Measurements from ENCODE around the gene PACRG. TPM values are rescaled to one million over a fixed set of nuclear protein-coding genes. Genes with fewer than 3 reads are reported as not detected.

The PACRG gene
- total and polyA plus RNA-seq, 2 of the 13 experiments (the other 11 are each of a cell fraction or from before 2014, with no cell fraction given), result 0.13 TPM; not detected in 1

DNA sequence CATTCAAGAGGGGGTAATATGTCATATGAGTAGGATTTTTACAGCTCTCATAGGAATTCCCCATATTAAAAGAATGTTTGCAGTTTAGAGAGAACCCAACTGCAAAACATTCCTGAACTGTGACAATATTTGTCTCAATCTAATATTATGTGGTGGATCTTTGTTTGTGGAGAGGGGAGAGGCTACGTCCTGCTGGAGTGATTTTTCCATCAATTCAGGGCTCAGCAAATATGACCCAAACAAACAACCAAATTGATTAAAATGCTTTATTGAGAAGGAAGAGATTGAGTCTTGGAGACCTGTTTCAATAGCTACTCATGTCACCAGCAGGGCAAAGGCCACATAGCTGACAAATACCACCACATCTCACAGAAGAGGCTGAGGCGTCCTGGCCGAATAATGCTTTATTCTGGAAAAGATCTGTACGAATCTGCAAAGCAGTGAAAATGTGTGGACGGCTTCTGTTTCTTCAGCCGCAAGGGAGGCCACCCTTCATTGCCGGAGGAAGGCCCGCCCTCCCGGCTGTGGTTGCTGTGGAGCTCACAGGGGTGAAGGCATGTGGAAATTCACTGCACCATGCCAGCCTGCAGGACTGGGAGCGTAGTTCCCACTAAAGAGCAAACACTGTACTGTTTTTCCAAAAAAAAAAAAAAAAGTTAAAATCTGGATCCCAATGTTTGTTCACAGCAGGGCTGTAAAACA is 597.1 kb downstream of the PACRG start (continued):
- no peak for TF ChIP-seq KLF13 (CRISPR knock-in tag; IDR thresholded peaks at IDR 0.05)
- TF ChIP-seq ZNF547 (CRISPR knock-in tag; IDR thresholded peaks at IDR 0.05), result 0 out of 2 replicates have a peak, but pooled peaks have one; percentile 19
- TF ChIP-seq, protein P1, sequence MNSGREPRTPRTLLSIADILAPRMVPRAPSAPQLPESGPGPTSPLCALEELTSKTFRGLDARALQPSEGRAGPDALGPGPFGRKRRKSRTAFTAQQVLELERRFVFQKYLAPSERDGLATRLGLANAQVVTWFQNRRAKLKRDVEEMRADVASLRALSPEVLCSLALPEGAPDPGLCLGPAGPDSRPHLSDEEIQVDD (CRISPR knock-in tag; IDR thresholded peaks at IDR 0.05; ENCODE audit: borderline replicate concordance), result no peak
- TF ChIP-seq SALL2 (CRISPR knock-in tag; IDR thresholded peaks at IDR 0.05), result 0 out of 2 replicates have a peak, but pooled peaks have one; percentile 32
- no peak for TF ChIP-seq ZNF549 (CRISPR knock-in tag; IDR thresholded peaks at IDR 0.05)
- TF ChIP-seq BRD4 (CRISPR knock-in tag; IDR thresholded peaks at IDR 0.05), result 0 out of 2 replicates have a peak, but pooled peaks have one; percentile 18
- TF ChIP-seq CCDC6 (CRISPR knock-in tag; IDR thresholded peaks at IDR 0.05), result no peak
- 0 out of 2 replicates have a peak, but pooled peaks have one; percentile 41 for TF ChIP-seq SATB2 (CRISPR knock-in tag; IDR thresholded peaks at IDR 0.05)
- TF ChIP-seq ISL2 (CRISPR knock-in tag; IDR thresholded peaks at IDR 0.05), result peak; percentile 65
- TF ChIP-seq ONECUT2 (CRISPR knock-in tag; IDR thresholded peaks at IDR 0.05), result 0 out of 2 replicates have a peak, but pooled peaks have one; percentile 13
- TF ChIP-seq ISX (CRISPR knock-in tag; conservative IDR thresholded peaks at IDR 0.05), result no peak
- no peak for TF ChIP-seq ZNF256 (CRISPR knock-in tag; conservative IDR thresholded peaks at IDR 0.05)
- 0 out of 2 replicates have a peak, but pooled peaks have one; percentile 33 for TF ChIP-seq FIP1L1 (IDR thresholded peaks at IDR 0.05; ENCODE audit: borderline replicate concordance, insufficient read depth, low read depth, low read length)
- TF ChIP-seq SOX6 (IDR thresholded peaks at IDR 0.05), result no peak
- 0 out of 2 replicates have a peak, but pooled peaks have one; percentile 17 for TF ChIP-seq SOX6 (CRISPR knock-in tag; IDR thresholded peaks at IDR 0.05)
- TF ChIP-seq, protein P2, sequence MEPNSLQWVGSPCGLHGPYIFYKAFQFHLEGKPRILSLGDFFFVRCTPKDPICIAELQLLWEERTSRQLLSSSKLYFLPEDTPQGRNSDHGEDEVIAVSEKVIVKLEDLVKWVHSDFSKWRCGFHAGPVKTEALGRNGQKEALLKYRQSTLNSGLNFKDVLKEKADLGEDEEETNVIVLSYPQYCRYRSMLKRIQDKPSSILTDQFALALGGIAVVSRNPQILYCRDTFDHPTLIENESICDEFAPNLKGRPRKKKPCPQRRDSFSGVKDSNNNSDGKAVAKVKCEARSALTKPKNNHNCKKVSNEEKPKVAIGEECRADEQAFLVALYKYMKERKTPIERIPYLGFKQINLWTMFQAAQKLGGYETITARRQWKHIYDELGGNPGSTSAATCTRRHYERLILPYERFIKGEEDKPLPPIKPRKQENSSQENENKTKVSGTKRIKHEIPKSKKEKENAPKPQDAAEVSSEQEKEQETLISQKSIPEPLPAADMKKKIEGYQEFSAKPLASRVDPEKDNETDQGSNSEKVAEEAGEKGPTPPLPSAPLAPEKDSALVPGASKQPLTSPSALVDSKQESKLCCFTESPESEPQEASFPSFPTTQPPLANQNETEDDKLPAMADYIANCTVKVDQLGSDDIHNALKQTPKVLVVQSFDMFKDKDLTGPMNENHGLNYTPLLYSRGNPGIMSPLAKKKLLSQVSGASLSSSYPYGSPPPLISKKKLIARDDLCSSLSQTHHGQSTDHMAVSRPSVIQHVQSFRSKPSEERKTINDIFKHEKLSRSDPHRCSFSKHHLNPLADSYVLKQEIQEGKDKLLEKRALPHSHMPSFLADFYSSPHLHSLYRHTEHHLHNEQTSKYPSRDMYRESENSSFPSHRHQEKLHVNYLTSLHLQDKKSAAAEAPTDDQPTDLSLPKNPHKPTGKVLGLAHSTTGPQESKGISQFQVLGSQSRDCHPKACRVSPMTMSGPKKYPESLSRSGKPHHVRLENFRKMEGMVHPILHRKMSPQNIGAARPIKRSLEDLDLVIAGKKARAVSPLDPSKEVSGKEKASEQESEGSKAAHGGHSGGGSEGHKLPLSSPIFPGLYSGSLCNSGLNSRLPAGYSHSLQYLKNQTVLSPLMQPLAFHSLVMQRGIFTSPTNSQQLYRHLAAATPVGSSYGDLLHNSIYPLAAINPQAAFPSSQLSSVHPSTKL (CRISPR knock-in tag; IDR thresholded peaks at IDR 0.05), result 0 out of 2 replicates have a peak, but pooled peaks have one; percentile 21
- TF ChIP-seq HOXA5 (CRISPR knock-in tag; IDR thresholded peaks at IDR 0.05), result no peak
- peak; percentile 30 for TF ChIP-seq TEAD3 (CRISPR knock-in tag; optimal IDR thresholded peaks at IDR 0.05; ENCODE audit: borderline replicate concordance)
- TF ChIP-seq, protein P3, sequence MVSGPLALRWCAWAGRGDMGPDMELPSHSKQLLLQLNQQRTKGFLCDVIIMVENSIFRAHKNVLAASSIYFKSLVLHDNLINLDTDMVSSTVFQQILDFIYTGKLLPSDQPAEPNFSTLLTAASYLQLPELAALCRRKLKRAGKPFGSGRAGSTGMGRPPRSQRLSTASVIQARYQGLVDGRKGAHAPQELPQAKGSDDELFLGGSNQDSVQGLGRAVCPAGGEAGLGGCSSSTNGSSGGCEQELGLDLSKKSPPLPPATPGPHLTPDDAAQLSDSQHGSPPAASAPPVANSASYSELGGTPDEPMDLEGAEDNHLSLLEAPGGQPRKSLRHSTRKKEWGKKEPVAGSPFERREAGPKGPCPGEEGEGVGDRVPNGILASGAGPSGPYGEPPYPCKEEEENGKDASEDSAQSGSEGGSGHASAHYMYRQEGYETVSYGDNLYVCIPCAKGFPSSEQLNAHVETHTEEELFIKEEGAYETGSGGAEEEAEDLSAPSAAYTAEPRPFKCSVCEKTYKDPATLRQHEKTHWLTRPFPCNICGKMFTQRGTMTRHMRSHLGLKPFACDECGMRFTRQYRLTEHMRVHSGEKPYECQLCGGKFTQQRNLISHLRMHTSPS (CRISPR knock-in tag; IDR thresholded peaks at IDR 0.05; ENCODE audit: low read depth), result 0 out of 2 replicates have a peak, but pooled peaks have one; percentile 42
- no peak for TF ChIP-seq SRY (CRISPR knock-in tag; IDR thresholded peaks at IDR 0.05)
- peak; percentile 76 for TF ChIP-seq ZFAT (CRISPR knock-in tag; conservative IDR thresholded peaks at IDR 0.05)
- no peak for TF ChIP-seq ZNF33B (CRISPR knock-in tag; IDR thresholded peaks at IDR 0.05)
- no peak; the same call in 1 of the 2 replicates for TF ChIP-seq ZNF274 (CRISPR knock-in tag; IDR thresholded peaks at IDR 0.05)
